GM23338 (cell line): Measurements from ENCODE around the gene FRYL. TPM values are rescaled to one million over a fixed set of nuclear protein-coding genes. Genes with fewer than 3 reads are reported as not detected.

ENCODE experiments used
- ATAC-seq: fragments of 200-7000 bp; cut with Tn5 transposase; 3 replicates; pipeline ENCODE4 v1.9.1; 2020
- DNase-seq: peaks from one replicate; pipeline ENCODE4 v3.0.0-alpha.2; 2015; ENCODE audit warnings: low spot score
- H2AFZ ChIP-seq: fragments of 200-600 bp; sonication (generic); 2 replicates; pipeline ENCODE4 v1.8.0; 2016; ENCODE audit warnings: antibody characterized with exemption, mild to moderate bottlenecking, moderate library complexity
- H3F3A ChIP-seq: fragments of 200-600 bp; sonication (generic); replicated peaks from 2 replicates; pipeline ENCODE4 v1.8.0; 2017; ENCODE audit warnings: antibody characterized with exemption, mixed run types, low read depth
- H3K27ac ChIP-seq: fragments of 200-600 bp; sonication (generic); 2 replicates; pipeline ENCODE4 v1.6.1; 2016; ENCODE audit warnings: low read depth
- H3K27me3 ChIP-seq: fragments of 200-600 bp; sonication (generic); 2 replicates; pipeline ENCODE4 v1.8.0; 2016; ENCODE audit warnings: mild to moderate bottlenecking, mixed run types, moderate library complexity; ENCODE audit not compliant: insufficient read depth
- H3K36me3 ChIP-seq: fragments of 200-600 bp; sonication (generic); 2 replicates; pipeline ENCODE4 v1.8.0; 2016; ENCODE audit warnings: mild to moderate bottlenecking; ENCODE audit not compliant: insufficient read depth
- H3K4me1 ChIP-seq: fragments of 200-600 bp; sonication (generic); 2 replicates; pipeline ENCODE4 v1.8.0; 2016; ENCODE audit warnings: mild to moderate bottlenecking, moderate library complexity; ENCODE audit not compliant: insufficient read depth
- H3K4me2 ChIP-seq: fragments of 200-600 bp; sonication (generic); 2 replicates; pipeline ENCODE4 v1.7.1; 2017; ENCODE audit warnings: mixed run types
- H3K4me3 ChIP-seq: fragments of 200-600 bp; sonication (generic); 2 replicates; pipeline ENCODE4 v1.6.1; 2016; ENCODE audit warnings: mixed run types
- H3K79me2 ChIP-seq: fragments of 200-600 bp; sonication (generic); replicated peaks from 2 replicates; pipeline ENCODE4 v1.8.0; 2017; ENCODE audit warnings: mild to moderate bottlenecking; ENCODE audit not compliant: insufficient read depth
- H3K9me2 ChIP-seq: fragments of 200-600 bp; sonication (generic); 2 replicates; pipeline ENCODE4 v1.8.0; 2017; ENCODE audit not compliant: insufficient read depth
- H4K20me1 ChIP-seq: fragments of 200-600 bp; sonication (generic); replicated peaks from 2 replicates; pipeline ENCODE4 v1.8.0; 2017; ENCODE audit warnings: mild to moderate bottlenecking; ENCODE audit not compliant: insufficient read depth
- H3K27ac Mint-ChIP-seq: 2 replicates; pipeline ENCODE4 v1.8.0; 2020; ENCODE audit warnings: inconsistent platforms, mild to moderate bottlenecking, moderate library complexity, mixed read lengths
- H3K27me3 Mint-ChIP-seq: 3 replicates; pipeline ENCODE4 v1.8.0; 2022; ENCODE audit warnings: low read depth, mild to moderate bottlenecking, moderate library complexity, mixed read lengths, inconsistent platforms; ENCODE audit not compliant: insufficient read depth, poor library complexity
- H3K36me3 Mint-ChIP-seq: 3 replicates; pipeline ENCODE4 v1.8.0; 2021; ENCODE audit warnings: low read depth, mild to moderate bottlenecking, inconsistent platforms, moderate library complexity, mixed read lengths
- H3K4me1 Mint-ChIP-seq: 3 replicates; pipeline ENCODE4 v1.8.0; 2020; ENCODE audit warnings: mild to moderate bottlenecking, inconsistent platforms, mixed read lengths
- H3K4me3 Mint-ChIP-seq: 3 replicates; pipeline ENCODE4 v1.8.0; 2021; ENCODE audit warnings: moderate library complexity, mild to moderate bottlenecking, inconsistent platforms, mixed read lengths
- H3K9me3 Mint-ChIP-seq: 3 replicates; pipeline ENCODE4 v1.8.0; 2020; ENCODE audit warnings: moderate library complexity, mild to moderate bottlenecking, inconsistent platforms, mixed read lengths
- CREB1 ChIP-seq: fragments of 250-450 bp; sonication (Bioruptor Pico); IDR thresholded peaks from 2 replicates; pipeline ENCODE4 v1.5.0; 2020; ENCODE audit warnings: low read depth, mild to moderate bottlenecking, moderate library complexity
- EZH2 ChIP-seq: fragments of 200-600 bp; sonication (generic); IDR thresholded peaks from one replicate; pipeline ENCODE4 v1.8.0; 2017; ENCODE audit warnings: antibody characterized with exemption, mild to moderate bottlenecking, low read depth; ENCODE audit not compliant: unreplicated experiment
- NANOG ChIP-seq: IDR thresholded peaks from 2 replicates; pipeline ENCODE4 v1.6.1; 2016; ENCODE audit warnings: antibody characterized with exemption, borderline replicate concordance
- POLR2AphosphoS5 ChIP-seq: IDR thresholded peaks from 2 replicates; pipeline ENCODE4 v1.6.1; 2016; ENCODE audit warnings: antibody characterized with exemption, low read depth
- ZNF114 ChIP-seq: fragments of 250-450 bp; sonication (Bioruptor Pico); IDR thresholded peaks from 2 replicates; pipeline ENCODE4 v1.5.0; 2020; ENCODE audit warnings: mild to moderate bottlenecking, moderate library complexity
- polyA plus RNA-seq: library from polyadenylated mRNA; unstranded; fragments of >200 nt; fragmentation: Nextera tagmentation; extraction: Ambion mirVana; gene quantifications from 2 replicates; pipeline ENCODE4 v1.2.1, GENCODE V29; 2016
- total RNA-seq: library from RNA; depleted of rRNA; stranded (reverse); fragments of >200 nt; shearing (Covaris generic); gene quantifications from 2 replicates; pipeline ENCODE4 v1.2.3, GENCODE V29; 2014
- TF ChIP-seq, protein P1 (sequence below): IDR thresholded peaks from 2 replicates; pipeline ENCODE4 v1.6.1; 2016; ENCODE audit warnings: antibody characterized with exemption

Gene FRYL
- total and polyA plus RNA-seq, 2 experiments from 2014 or later = 30.7 to 53.3 TPM

DNA sequence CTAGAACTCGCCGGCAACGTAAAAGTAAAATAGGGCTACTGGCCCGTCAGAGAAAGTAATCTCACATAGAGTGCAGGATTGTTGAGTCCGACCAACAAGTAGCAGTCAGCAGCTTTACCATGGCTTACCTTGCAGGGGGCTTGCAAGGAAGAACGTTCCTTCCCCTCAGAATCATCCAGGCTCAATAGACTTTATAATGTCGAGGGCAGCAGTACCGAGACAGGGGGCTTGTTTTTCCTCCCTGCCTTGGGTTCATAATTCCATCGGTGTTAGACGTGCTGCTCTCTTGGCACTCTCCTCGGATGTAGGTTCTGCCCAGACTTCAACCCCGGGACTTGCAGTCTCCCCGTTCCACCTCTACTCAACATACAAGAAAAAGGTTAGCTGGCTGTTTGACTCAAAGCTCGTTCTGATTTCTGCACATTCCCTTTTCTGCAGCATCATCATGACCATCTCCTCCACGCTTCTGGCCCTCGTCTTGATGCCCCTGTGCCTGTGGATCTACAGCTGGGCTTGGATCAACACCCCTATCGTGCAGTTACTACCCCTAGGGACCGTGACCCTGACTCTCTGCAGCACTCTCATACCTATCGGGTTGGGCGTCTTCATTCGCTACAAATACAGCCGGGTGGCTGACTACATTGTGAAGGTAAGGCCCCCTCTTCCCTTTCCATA is 295.4 kb downstream of the FRYL start:
- peak; percentile 36 for ATAC-seq
- no peak overlapping the region for H3K27ac Mint-ChIP-seq
- no peaks in the 10 kb centered on the region for H4K20me1 ChIP-seq
- H3K36me3 Mint-ChIP-seq = no peaks in the 10 kb centered on the region; the same call in 2 of the 3 replicates
- H3K9me3 Mint-ChIP-seq = no peaks in the 10 kb centered on the region; the same call in 2 of the 3 replicates
- peaks cover 42% of the 10 kb centered on the region for H3K27me3 Mint-ChIP-seq
- H3K4me2 ChIP-seq = peak overlapping the region; percentile 93
- H3K27me3 ChIP-seq = peaks cover 83% of the 10 kb centered on the region
- peaks cover 20% of the 10 kb centered on the region; the same call in 1 of the 2 replicates for H3F3A ChIP-seq
- no peaks in the 10 kb centered on the region for H3K36me3 ChIP-seq
- H3K4me3 Mint-ChIP-seq = peak overlapping the region; percentile 65
- DNase-seq = peak; percentile 47
- H3K4me1 ChIP-seq = peaks cover 17% of the 10 kb centered on the region
- H3K4me1 Mint-ChIP-seq = peaks cover 25% of the 10 kb centered on the region
- no peaks in the 10 kb centered on the region for H3K9me2 ChIP-seq
- no peaks in the 10 kb centered on the region for H3K79me2 ChIP-seq
- no peak overlapping the region for H3K27ac ChIP-seq
- H3K4me3 ChIP-seq = peak overlapping the region; percentile 69
- peak overlapping the region; percentile 96 for H2AFZ ChIP-seq
- TF ChIP-seq NANOG = no peak
- no peak for TF ChIP-seq CREB1 (CRISPR knock-in tag)
- TF ChIP-seq, protein P1, sequence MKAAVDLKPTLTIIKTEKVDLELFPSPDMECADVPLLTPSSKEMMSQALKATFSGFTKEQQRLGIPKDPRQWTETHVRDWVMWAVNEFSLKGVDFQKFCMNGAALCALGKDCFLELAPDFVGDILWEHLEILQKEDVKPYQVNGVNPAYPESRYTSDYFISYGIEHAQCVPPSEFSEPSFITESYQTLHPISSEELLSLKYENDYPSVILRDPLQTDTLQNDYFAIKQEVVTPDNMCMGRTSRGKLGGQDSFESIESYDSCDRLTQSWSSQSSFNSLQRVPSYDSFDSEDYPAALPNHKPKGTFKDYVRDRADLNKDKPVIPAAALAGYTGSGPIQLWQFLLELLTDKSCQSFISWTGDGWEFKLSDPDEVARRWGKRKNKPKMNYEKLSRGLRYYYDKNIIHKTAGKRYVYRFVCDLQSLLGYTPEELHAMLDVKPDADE = no peak
- TF ChIP-seq EZH2 = peak; percentile 23
- no peak for TF ChIP-seq ZNF114 (CRISPR knock-in tag)

DNA sequence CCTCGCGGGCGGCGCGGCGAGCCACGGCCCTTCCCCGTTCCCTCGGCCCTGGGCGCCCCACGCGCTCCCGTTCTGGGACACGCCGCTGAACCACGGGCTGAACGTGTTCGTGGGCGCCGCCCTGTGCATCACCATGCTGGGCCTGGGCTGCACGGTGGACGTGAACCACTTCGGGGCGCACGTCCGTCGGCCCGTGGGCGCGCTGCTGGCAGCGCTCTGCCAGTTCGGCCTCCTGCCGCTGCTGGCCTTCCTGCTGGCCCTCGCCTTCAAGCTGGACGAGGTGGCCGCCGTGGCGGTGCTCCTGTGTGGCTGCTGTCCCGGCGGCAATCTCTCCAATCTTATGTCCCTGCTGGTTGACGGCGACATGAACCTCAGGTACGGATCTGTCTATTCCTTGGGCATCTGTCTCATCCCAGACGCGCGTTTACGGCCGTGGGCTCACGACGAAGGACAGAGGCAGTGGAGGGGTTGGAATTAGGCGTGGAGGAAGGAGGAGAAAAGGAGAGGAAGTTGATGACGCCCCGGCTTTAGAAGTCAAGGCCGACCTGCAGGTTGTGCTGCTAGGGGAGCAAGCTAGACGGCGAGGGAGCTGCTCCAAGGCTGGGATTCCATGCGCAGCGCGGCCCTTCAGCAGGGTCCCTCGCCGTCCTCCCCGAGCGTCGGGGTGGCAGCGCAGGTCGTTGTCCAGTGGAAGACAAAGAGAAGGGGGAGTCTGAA is 296.1 kb downstream of the FRYL start:
- ATAC-seq (peak; percentile 52), DNase-seq (peak; percentile 54)
- Mint-ChIP-seq H3K27ac (no peak overlapping the region), H3K36me3 (no peaks in the 10 kb centered on the region; the same call in 2 of the 3 replicates), H3K4me3 (peak overlapping the region; percentile 65), H3K27me3 (peaks cover 35% of the 10 kb centered on the region), H3K9me3 (no peaks in the 10 kb centered on the region; the same call in 2 of the 3 replicates), H3K4me1 (peaks cover 22% of the 10 kb centered on the region)
- Histone ChIP-seq H3K4me1 (peaks cover 13% of the 10 kb centered on the region), H3K79me2 (no peaks in the 10 kb centered on the region), H3K4me2 (peak overlapping the region; percentile 93), H4K20me1 (no peaks in the 10 kb centered on the region), H2AFZ (peak overlapping the region; percentile 96), H3K27me3 (peaks cover 76% of the 10 kb centered on the region), H3K9me2 (no peaks in the 10 kb centered on the region), H3K4me3 (peak overlapping the region; percentile 69), H3K36me3 (no peaks in the 10 kb centered on the region), H3K27ac (no peak overlapping the region), H3F3A (peaks cover 17% of the 10 kb centered on the region; the same call in 1 of the 2 replicates)
- TF ChIP-seq POLR2AphosphoS5 (no peak), EZH2 (peak; percentile 73)
